GM21447 (cell line): ENCODE data around the gene ECHS1.
"Not testable (repeated sequence)": the region's sequence is repeated elsewhere in the genome, so short reads cannot be mapped to it uniquely, and the experiment has no call there.

Source experiments
- ATAC-seq: cut with Tn5 transposase; IDR thresholded peaks from one replicate; pipeline ENCODE4 v1.9.1; 2021; ENCODE audit not compliant: unreplicated experiment

The ECHS1 gene

GRCh38 chr10:133325440-133326222 lies 47.5 kb downstream of the ECHS1 start:
- no peak for ATAC-seq

GRCh38 chr10:133324857-133325260 lies 48.3 kb downstream of the ECHS1 start:
- ATAC-seq = no peak

- peak; percentile 80 for ATAC-seq
Observed at GRCh38 chr10:133324198-133324792, 48.9 kb downstream of the ECHS1 start.

- not testable (repeated sequence) for ATAC-seq
Observed at GRCh38 chr10:133322064-133322709, 51.0 kb downstream of the ECHS1 start.

GRCh38 chr10:133320852-133321422 lies 52.2 kb downstream of the ECHS1 start:
- ATAC-seq = not testable (repeated sequence)

GRCh38 chr10:133318494-133319127 lies 54.5 kb downstream of the ECHS1 start:
- ATAC-seq = peak; percentile 66

- ATAC-seq = no peak
Observed at GRCh38 chr10:133316732-133317131, 56.4 kb downstream of the ECHS1 start.

GRCh38 chr10:133316266-133316665 lies 56.9 kb downstream of the ECHS1 start:
- no peak for ATAC-seq

- ATAC-seq = no peak
Observed at GRCh38 chr10:133315847-133316246, 57.3 kb downstream of the ECHS1 start.

- no peak for ATAC-seq
Observed at GRCh38 chr10:133314911-133315310, 58.2 kb downstream of the ECHS1 start.

- no peak for ATAC-seq
Observed at GRCh38 chr10:133313192-133313591, 60.0 kb downstream of the ECHS1 start.

- no peak for ATAC-seq
Observed at GRCh38 chr10:133312769-133313145, 60.4 kb downstream of the ECHS1 start.
